HK-2 (cell line): ENCODE measurements around the gene FAHD1.

Experiments
- DNase-seq: peaks from one replicate; pipeline ENCODE4 v3.0.0-alpha.2; 2018; ENCODE audit not compliant: unreplicated experiment

FAHD1 gene

DNA sequence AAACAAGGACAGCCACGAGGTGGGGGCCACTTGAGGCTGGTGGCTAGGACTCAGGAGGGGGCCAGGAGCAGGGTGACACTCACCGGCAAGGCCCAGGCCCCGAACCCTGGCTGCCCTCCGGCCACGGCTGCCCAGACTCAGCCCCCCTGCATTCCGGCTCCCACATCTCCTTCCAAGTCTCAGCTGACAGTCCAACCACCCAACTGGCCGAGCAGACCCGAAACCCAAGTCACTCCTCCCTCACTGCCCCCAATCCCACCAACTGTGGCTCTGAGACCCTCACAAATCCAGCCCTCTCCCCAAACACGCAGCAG lies 9.8 kb upstream of the FAHD1 start:
- DNase-seq, result no peak

DNA sequence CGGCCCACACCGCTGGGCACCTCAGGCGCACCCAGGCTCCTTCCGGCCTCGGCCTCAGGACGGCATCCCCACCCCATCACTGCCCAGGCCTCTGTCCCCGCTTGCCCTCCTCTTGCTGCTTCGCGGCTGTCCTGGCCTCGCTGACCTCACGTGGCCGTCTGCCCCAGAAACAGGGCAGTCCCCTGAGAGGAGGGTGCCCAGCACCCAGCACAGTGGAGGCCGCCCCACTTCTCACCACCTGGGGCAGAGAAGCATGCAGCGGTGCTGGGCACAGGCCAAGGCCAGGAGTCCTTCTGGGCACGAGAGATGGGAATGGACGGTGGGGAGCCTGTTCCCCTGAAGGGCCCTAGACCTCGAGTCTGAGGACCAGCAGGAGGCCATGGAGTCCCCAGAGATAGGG lies 9.3 kb upstream of the FAHD1 start:
- no peak for DNase-seq

DNA sequence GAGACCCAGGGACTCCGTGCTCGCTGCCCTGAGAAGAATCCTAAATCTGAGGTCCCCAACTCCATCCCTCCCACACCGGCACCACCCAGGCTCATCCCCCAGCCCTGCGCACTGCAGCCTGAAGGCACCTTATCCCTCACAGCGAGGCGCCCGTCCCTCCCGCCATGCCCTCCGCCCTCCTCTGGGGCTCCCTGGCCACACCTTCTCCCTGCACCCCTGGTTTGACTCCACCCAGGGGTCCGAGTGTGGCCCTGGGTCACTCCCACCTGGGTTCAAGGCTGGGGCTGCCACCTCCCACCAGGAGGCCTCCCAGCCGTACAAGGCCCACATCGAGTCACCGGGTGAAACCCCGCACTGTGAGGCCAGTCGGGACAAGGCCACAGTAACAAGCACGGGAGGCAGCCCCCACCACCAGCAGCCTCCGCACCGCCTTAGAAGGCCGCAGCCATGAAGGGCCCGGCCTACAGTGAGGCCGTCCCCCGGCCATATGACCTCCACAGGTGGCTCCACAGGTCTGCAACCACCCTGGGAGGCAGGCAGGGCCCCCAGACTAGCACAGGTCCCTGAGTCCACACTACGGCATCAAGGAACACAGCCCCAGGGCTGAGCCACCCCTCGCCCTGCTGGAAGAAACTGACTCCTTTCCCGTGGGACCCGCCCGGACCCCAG lies 8.7 kb upstream of the FAHD1 start:
- no peak for DNase-seq

DNA sequence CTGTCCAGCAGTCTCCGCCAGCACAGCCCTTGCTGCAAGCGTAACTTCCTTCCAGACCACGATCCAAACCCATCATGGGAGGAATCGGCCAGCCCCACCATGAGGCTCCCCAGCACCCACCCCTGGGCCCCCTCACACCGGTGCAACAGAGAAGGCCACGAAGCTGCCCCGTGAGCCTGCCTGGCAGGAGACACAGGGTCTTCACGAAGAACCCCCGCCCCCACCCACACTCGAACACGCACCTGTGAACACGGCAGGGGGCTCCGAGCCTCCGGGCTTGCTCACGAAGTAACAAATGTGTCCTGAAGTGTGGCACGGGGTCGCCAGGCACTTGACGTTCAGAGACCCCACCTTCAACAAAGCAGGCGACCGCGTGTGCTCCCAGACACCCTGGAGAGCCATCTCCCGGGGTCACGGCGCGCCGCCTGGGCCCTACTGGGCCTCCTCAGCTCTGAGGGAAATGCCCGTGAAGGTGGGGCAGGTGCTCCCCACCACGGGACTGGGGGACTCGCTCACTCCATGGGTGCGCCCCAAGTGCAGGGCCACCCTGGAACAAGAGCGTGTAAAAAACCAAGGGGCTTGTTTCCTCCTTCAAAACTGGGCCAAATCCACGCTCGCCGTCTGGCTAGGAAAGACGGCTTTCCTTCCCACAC lies 8.0 kb upstream of the FAHD1 start:
- no peak for DNase-seq

DNA sequence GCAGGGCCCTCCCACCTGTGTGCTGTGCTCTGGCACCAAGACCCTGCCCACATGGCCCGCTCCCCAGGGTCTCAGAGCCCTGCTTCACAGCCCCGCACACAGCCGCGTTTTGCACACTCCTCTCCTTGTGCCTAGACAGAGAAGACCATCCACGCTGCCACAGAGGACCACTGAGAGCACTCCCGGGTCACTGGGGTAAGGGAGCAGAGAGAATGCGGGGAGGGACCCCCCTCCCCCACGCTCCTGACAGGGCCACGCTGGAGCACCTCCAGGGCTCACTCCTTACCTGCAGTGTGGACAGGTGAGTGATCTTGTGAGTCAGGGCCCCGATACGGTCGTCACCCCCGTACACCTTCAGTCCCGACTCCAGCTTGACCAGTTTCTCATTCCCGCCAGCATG lies 7.4 kb upstream of the FAHD1 start:
- DNase-seq, result no peak

DNA sequence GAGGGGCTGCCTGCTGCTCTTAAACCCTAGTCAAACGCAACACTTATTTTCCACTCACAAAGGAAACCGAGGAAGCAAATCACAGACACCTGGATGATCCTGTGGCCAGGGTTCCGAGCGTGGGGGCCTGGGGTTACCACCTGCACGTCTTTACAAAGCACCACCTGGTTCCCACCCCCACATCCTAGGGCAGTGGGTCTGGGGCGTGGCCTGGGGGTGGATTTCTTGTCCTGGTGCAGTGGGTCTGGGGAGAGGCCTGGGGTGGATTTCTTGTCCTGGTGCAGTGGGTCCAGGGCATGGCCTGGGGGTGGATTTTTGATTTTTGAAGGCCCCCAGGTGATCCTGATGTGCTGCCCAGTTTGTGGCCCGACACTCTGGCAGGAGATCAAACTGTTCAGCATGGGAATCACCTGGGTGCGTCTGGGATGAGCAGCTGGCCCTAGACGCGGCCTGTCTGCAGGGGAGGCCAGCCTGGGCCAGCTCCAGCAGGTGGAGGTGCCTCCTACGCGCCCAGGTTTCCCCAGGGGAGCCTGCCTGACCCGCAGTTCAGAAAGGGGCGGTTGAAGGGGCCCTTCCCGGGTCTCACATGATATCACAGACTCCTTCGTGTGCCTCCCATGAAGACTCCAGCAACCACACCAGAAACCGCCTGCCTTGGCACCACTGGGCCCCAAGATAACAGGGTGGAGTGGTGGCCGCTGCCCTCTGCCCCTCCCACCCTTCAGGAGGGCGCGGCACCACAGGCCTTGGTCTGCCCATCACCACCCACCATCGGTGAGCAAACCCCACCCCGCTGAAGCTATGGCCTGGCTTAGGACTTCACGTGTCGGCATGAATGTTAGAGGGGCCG lies 6.7 kb upstream of the FAHD1 start:
- DNase-seq, result no peak

DNA sequence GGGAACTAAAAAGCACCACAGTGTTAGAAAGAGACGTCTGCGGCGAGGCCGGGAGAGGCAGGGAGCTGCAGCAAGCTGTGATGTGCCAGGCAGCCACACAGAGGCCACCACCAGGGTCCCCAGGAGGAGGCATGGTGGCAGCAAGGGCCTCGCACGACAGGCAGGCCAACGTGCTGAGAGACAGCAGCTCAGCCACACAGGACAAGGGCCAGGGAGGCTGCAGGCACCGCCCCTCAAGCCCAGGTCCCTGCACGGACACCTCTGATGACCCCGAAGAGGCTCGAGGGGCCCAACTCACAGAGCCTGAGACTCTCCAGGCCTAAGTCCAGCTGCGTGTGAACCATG lies 6.1 kb upstream of the FAHD1 start:
- DNase-seq, result no peak

DNA sequence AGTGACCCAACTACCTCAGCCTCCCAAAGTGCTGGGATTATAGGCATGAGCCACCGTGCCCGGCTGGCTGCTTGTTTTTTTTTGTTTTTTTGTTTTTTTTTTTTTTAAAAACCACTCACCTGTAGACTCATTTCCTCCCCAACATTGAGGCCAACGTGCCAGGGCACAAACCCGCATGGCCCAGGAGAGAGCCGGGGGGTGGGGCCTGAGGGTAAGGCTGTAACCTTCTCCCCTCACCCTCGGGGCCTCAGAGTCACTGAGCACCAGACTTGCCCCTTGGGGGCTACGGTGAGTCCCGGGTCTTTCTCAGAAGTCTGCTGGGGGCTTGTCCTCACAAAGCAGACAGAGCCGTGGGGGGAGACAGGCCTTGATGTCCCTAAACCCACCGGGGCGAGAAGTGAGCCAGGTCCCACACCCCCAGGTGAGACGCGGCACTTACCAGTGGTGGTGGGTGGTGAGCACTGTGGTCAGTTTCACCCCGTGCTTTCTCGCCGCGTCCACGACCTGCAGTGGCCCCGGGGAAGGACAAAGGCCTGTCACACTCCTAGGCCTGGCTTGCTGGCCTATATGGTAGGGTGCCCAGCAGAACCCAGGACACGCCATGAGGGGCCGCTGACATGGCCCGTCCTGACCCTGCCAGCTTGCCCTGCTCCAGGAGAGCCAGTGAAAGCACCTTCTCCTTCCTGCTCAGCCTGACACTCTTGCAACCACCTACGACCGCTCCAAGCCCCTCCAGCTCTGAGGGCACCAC lies 5.0 kb upstream of the FAHD1 start:
- no peak for DNase-seq

DNA sequence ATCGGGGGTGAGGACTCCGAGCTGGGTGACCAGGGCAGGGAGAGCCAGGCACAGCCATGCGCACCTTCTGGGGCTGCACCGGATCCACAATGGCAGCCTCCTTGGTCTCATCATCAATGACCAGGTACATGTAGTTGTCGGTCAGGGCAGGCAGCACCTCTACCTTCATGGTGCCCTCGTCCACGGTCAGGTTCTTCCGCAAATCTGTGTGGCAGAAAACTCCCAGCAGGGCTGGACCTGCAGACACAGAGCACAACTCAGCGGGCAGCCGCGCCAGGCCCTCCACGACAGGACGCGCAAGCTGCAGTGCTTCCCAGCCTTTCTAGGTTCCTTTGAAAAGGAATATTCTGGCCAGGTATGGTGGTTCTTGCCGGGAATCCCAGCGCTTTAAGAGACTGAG lies 4.2 kb upstream of the FAHD1 start:
- no peak for DNase-seq

DNA sequence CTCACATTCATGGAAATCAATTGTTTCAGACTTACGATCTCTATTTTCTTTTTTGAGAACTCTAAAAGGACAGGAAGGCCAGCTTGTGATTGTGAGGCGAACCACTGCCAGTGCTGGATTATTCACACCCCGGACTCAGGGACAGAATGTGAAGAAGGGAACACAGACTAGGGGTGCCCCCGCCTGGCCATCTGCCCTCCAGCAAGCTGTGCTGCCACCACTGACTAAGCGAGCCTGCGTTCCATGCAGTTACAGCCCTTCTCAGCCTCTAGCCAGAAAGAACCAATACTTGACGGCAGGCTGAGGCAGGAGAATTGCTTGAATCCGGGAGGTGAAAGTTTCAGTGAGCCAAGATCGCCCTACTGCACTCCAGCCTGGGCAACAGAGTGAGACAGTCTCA lies 3.2 kb upstream of the FAHD1 start:
- peak; percentile 25 for DNase-seq

DNA sequence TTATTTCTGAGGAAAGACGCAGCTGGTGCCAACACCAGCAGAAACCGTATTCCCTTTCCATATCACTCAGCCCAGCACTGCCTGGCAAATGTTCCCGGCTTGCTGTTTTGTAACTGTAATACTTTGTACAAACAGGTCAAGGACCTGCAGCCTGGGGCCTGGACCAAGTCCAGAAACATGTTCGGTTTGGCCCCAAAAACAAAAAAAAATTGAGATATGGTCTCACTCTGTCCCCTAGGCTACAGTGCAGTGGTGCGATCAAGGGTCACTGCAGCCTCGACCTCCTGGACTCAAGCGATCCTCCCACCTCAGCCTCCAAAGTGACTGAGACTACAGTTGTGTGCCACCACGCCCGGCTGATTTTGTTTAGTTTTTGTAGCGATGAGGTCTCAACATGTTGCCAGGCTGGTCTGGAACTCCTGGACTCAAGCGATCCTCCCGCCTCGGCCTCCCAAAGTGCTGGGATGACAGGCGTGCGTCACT lies 1.6 kb upstream of the FAHD1 start:
- DNase-seq, result no peak

DNA sequence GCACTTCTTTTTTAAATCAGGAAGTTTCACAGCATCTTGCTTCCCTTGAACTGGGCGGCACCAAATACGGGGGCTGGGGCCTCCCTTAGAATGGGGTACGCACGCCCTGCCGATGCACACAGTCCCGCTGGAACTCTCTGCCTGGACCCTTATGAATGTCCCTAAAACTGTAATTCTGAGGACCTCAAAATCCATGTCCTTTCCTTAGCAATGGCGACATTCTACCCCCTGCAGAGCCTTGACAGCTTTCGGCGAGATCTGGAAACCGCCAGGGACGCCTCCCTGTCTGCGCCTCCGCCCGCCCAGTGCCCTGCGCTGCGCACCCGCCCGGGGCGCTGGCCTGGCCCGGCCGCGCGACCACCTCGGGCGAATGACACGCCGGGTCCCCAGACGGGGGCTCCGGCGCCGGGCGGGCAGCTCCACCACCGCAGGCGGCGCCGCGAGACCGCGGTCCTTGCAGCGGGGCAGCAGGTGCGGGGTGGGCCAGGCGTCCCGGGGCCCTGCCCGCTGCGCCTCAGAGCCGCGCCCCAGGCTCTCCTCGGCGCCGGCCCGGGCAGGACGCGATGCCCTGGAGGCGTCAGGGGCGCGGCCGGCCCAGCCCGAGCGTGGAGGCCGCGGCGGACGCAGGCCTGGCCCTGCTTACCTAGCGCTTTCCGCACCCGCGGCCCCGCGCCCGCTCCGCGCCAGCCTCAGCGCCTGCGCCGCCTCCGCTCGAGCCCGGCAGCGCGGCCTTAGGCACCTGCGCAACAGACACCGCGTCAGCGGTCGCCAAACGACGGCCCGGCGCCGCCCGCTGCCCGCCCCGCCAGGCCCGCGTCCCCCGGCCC lies 929 bp upstream of the FAHD1 start:
- DNase-seq, result peak; percentile 38

DNA sequence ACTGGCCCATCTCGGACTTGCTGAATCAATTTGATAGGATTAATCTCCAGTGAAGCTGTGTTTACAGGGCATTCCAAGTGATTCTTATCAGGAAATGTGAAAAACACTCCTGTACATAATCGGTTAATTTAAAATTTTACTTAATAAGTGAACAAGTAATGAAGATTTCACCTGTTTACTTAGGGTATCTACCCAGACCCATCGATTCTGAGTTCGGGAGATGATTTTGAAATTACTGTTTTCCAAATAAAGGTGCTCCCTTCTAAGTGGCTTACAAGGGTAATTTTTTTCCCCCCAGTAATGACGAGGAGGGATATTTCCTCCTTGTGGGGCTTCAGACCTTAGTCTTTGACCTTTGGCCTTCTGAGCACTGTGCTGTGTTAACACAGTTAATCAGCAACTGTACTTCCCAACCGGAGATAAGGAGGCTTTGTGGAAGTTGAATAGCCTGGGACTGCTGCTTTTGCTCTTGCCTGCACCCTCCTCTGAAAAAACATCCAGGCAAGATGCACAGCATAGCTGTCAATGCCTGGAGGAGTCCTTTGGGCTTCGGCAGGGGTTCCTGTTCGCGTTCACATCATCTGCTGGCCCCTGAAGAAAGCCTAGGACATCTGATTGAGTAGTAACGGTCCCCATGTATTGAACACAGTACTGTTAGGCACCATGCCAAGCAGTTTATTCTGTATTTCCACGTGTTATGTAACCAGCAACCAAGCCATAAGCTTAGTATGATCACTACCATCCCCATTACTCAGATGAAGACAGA lies 1.8 kb downstream of the FAHD1 start:
- DNase-seq, result no peak

DNA sequence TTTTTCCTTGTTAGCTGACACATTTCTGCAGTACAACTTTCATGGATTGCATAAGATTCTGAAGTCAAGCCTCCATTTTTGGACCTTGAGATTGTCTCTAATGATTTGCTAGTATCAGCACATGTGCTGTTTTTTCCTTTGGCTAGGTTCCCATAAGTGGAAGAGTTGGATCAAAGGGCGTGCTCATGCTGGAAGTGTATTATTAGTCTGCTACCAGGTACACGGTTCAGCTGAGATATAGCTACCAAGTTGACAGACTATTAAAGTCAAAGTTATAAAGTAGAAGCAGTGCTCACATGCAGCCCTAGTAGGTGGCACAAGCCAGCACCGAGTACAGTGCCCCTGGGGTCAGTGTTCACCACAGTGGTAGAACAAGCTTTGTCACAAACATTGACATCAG lies 3.2 kb downstream of the FAHD1 start:
- no peak for DNase-seq

DNA sequence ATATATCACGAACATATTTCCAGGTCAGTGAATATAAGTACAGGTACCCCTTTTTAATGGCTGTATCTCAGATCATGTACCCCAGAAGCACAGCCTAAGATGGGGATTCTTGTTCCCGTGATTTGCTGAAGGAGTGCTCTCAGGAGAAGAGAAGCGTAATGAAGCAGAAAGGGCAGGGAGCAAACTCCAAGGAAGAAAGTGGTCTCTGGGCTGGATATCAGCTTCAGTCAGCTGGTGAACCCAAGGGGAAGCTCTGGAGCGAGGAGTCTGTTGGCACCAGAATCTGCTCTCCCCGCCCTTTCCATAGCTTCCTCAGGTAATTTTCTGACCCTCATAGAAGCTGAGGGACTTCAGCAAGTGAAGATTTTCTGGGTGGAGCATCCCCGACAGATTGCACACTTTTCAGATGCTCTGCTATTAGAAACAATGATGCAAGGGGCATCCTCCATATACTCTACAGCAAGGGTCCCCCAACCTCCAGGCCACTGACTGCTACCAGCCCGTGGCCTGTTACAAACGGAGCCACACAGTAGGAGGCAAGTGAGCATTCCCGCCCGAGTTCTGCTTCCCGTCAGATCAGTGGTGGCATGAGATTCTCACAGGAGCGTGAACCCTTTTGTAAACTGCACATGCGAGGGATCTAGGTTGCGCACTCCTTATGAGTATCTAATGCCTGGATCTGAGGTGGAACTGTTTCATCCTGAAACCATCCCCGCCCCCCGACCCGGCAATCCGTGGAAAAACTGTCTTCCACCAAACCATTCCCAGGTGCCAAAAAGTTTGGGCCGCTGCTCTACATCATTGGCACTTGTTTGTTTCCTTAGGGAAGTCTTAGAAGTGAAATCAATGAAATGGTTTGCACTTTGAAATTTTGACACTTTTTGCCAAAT lies 4.4 kb downstream of the FAHD1 start:
- no peak for DNase-seq

DNA sequence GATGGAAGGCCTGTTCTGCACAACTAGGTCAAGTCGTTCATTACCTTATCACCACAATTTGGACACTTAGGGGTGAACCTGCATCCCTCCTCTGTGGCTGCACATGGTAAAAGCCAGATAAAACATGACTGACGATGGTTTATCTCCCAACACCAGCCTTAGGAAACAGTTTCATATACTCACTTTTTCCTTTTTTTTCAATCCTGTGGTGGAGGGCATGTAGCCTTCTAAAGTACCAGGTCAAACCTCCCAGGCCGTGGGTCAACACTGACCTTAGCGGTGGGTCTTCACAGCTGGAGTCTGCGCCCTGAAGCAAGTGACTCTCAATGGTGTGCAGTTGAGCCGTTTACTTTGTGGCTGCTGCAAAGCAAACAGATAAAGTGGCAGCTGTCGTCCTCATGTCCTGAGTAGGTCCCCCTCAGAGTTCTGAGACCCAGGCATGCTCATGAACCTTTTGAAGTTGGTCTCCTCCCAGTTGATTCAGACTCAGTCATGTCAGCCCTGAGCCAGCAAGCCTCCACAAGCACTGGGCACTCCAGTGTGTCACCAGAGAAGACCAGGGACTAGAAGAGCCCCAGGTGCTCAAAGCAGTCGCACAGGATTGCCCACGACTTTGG lies 5.9 kb downstream of the FAHD1 start:
- DNase-seq, result no peak

DNA sequence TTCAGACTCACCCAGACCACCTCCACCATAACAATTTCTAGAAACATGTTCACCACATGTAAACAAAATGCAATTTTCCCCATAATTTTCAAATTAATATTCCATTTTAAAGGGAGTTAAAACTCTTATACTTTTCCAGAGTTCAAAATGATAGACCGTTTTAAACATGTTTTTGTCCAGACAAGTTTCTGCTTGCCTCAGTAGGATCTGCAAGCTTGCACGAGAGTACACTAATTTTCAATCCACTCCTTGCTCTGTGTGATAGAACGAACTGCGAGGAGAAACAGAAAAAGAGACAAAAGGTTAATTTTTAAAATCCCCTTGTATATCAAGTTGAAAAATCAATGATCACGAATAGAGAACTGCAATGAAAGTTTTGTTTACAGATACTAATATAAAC lies 7.1 kb downstream of the FAHD1 start:
- no peak for DNase-seq

DNA sequence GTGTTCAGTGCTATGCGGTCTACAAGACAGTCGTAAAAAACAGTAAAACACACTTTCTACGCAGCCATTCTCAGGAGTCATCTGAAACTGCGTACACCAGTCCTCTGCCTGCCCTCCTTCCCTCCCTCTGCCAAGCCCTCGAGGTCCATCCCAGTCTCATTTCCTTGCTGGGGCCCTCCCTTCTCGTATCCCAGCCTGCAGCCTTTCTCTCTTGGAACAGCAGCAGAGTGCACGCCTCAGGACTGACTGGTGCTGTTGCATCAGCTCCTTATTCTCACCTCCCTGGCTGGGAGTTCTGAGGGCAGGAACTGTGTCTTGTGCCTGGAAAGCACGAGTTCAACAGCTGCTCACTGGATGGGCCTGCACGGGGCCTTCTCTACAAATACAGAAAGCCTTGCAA lies 12.5 kb downstream of the FAHD1 start:
- no peak for DNase-seq

DNA sequence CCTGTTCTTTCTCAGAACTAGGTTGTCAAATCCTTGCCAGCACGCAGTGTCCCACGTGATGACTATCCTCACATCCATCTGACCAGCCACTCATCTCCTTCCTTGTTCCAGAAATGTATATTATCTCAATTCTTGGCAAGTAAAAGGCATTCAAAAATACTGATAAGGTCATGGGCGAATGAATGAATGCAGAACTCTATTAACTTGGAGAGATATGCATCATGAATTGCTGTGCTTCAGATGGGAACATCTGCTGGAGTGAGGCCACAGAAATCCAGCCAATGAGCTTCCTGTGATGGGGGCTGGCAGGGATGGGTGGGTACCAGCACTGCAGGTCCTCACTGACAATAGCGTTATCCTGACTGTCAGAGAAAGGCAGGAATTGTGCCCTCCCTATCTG lies 19.0 kb downstream of the FAHD1 start:
- DNase-seq, result no peak
